Measurements from ENCODE around the gene FOXL1.

Gene FOXL1

GRCh38 chr16:86541560-86541959 is 36.8 kb upstream of the FOXL1 start:
- Mint-ChIP-seq H3K27ac (no peak overlapping the region), H3K9me3 (no peaks in the 10 kb centered on the region), H3K4me3 (no peak overlapping the region), H3K27me3 (ENCODE audit: low read depth) (no peaks in the 10 kb centered on the region), H3K36me3 (ENCODE audit: low read depth) (peaks cover 28% of the 10 kb centered on the region), H3K4me1 (ENCODE audit: low read depth) (no peaks in the 10 kb centered on the region)
- no peak for DNase-seq (ENCODE audit: low spot score)

GRCh38 chr16:86542756-86543750 is 35.3 kb upstream of the FOXL1 start:
- Mint-ChIP-seq H3K9me3 (no peaks in the 10 kb centered on the region), H3K4me1 (ENCODE audit: low read depth) (no peaks in the 10 kb centered on the region), H3K27ac (no peak overlapping the region), H3K36me3 (ENCODE audit: low read depth) (peaks cover 31% of the 10 kb centered on the region), H3K27me3 (ENCODE audit: low read depth) (no peaks in the 10 kb centered on the region), H3K4me3 (no peak overlapping the region)
- DNase-seq (ENCODE audit: low spot score) = no peak

- Mint-ChIP-seq H3K27me3 (ENCODE audit: low read depth) (no peaks in the 10 kb centered on the region), H3K36me3 (ENCODE audit: low read depth) (peaks cover 29% of the 10 kb centered on the region), H3K27ac (no peak overlapping the region), H3K9me3 (no peaks in the 10 kb centered on the region), H3K4me3 (no peak overlapping the region), H3K4me1 (ENCODE audit: low read depth) (peaks cover 11% of the 10 kb centered on the region)
- DNase-seq (ENCODE audit: low spot score) = no peak
Observed at GRCh38 chr16:86545481-86545880, 32.9 kb upstream of the FOXL1 start.

DNA sequence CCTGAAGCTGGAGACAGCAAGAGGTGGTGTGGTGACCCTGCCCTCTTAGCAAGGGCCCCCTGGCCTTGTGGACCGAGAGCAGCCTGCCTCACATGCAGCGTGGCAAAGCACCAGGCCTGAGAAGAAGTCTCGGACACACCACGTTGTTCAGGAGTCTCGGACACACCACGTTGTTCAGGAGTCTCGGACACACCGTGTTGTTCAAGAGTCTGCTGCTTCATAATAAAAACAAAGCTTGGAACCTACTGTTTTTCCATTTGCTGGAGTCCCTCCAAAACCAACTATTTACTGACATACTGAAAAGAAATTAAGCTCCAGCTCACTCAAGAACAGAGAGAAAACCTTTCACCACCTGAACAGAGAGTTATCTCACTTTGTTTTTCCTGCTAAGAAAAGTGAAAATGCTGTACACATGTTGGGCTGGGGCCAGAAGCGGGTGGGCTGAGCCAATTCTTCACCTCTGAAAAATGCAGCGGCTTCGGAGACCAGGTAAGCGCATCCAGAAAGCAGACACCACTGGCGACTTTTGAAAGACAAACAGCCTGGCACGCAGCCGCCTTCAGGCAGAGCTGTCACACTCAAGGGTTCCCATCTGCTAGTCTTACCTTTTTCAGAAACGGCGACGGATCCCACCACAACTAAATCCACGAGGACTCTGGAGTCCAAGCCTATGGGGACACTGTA is 32.3 kb upstream of the FOXL1 start:
- H3K27ac Mint-ChIP-seq = no peak overlapping the region
- DNase-seq (ENCODE audit: low spot score) = no peak
- H3K27me3 Mint-ChIP-seq (ENCODE audit: low read depth) = no peaks in the 10 kb centered on the region
- no peaks in the 10 kb centered on the region for H3K9me3 Mint-ChIP-seq
- H3K4me1 Mint-ChIP-seq (ENCODE audit: low read depth) = peaks cover 15% of the 10 kb centered on the region
- H3K4me3 Mint-ChIP-seq = no peak overlapping the region
- H3K36me3 Mint-ChIP-seq (ENCODE audit: low read depth) = peaks cover 23% of the 10 kb centered on the region

DNA sequence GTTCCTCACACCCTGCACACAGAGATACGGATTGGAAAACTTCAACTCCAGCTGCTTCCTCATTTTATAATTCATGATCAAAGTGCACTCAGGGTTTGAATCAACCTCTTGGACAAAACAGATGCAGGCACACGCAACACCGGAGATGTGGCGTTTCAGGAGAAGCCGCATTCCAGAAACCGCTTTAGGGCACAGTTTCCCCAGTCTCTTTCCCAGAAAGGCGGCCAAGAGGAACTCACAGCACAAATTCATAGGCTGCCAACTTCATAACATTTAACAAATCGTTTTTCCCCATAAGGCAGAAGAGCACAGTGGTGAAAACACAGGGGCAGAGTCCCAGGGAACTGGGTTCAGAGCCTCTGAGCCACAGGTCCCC is 31.7 kb upstream of the FOXL1 start:
- no peaks in the 10 kb centered on the region for H3K27me3 Mint-ChIP-seq (ENCODE audit: low read depth)
- no peaks in the 10 kb centered on the region for H3K9me3 Mint-ChIP-seq
- H3K4me3 Mint-ChIP-seq = no peak overlapping the region
- H3K36me3 Mint-ChIP-seq (ENCODE audit: low read depth) = peaks cover 27% of the 10 kb centered on the region
- H3K27ac Mint-ChIP-seq = no peak overlapping the region
- no peak for DNase-seq (ENCODE audit: low spot score)
- peaks cover 17% of the 10 kb centered on the region for H3K4me1 Mint-ChIP-seq (ENCODE audit: low read depth)

- Mint-ChIP-seq H3K27ac (no peak overlapping the region), H3K36me3 (ENCODE audit: low read depth) (peaks cover 29% of the 10 kb centered on the region), H3K9me3 (no peaks in the 10 kb centered on the region), H3K4me1 (ENCODE audit: low read depth) (peaks cover 17% of the 10 kb centered on the region), H3K4me3 (no peak overlapping the region), H3K27me3 (ENCODE audit: low read depth) (no peaks in the 10 kb centered on the region)
- DNase-seq (ENCODE audit: low spot score) = no peak
Observed at GRCh38 chr16:86547286-86547685, 31.1 kb upstream of the FOXL1 start.

GRCh38 chr16:86549076-86549892 is 29.1 kb upstream of the FOXL1 start:
- Mint-ChIP-seq H3K36me3 (ENCODE audit: low read depth) (peaks cover 36% of the 10 kb centered on the region), H3K27ac (peak overlapping the region; percentile 55), H3K9me3 (no peaks in the 10 kb centered on the region), H3K4me3 (no peak overlapping the region), H3K4me1 (ENCODE audit: low read depth) (peaks cover 25% of the 10 kb centered on the region), H3K27me3 (ENCODE audit: low read depth) (no peaks in the 10 kb centered on the region)
- DNase-seq (ENCODE audit: low spot score) = peak; percentile 75

- Mint-ChIP-seq H3K27ac (no peak overlapping the region), H3K4me3 (no peak overlapping the region), H3K9me3 (no peaks in the 10 kb centered on the region), H3K4me1 (ENCODE audit: low read depth) (peaks cover 25% of the 10 kb centered on the region), H3K27me3 (ENCODE audit: low read depth) (no peaks in the 10 kb centered on the region), H3K36me3 (ENCODE audit: low read depth) (peaks cover 33% of the 10 kb centered on the region)
- no peak for DNase-seq (ENCODE audit: low spot score)
Observed at GRCh38 chr16:86549893-86550190, 28.5 kb upstream of the FOXL1 start.

DNA sequence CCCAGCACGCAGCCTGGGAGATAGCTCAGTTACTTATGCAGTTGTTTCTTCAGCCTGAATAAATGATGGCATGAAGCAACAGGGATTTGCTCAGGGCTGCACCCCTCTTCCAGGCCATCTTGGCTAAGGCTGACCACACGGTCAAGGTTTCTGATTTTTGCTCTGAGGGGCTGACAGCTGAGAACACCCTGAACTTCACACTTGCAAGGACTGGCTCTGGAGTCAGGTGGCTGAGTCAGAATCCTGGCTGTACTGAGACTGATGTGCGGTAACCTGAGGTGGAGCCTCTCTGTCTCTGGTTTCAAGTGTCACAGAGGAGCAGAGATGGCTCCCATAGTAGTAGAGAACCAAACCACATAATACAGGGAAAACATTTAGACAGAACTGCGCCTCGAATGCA is 28.1 kb upstream of the FOXL1 start:
- Mint-ChIP-seq H3K4me3 (no peak overlapping the region), H3K27ac (no peak overlapping the region), H3K9me3 (no peaks in the 10 kb centered on the region), H3K4me1 (ENCODE audit: low read depth) (peaks cover 28% of the 10 kb centered on the region), H3K36me3 (ENCODE audit: low read depth) (peaks cover 30% of the 10 kb centered on the region), H3K27me3 (ENCODE audit: low read depth) (no peaks in the 10 kb centered on the region)
- DNase-seq (ENCODE audit: low spot score) = no peak

- H3K27me3 Mint-ChIP-seq (ENCODE audit: low read depth) = peaks cover 4% of the 10 kb centered on the region
- H3K4me3 Mint-ChIP-seq = peak overlapping the region; percentile 90
- H3K4me1 Mint-ChIP-seq (ENCODE audit: low read depth) = peaks cover 39% of the 10 kb centered on the region
- no peak overlapping the region for H3K27ac Mint-ChIP-seq
- DNase-seq (ENCODE audit: low spot score) = no peak
- H3K9me3 Mint-ChIP-seq = no peaks in the 10 kb centered on the region
- H3K36me3 Mint-ChIP-seq (ENCODE audit: low read depth) = peaks cover 18% of the 10 kb centered on the region
Observed at GRCh38 chr16:86553356-86553755, 25.0 kb upstream of the FOXL1 start.

DNA sequence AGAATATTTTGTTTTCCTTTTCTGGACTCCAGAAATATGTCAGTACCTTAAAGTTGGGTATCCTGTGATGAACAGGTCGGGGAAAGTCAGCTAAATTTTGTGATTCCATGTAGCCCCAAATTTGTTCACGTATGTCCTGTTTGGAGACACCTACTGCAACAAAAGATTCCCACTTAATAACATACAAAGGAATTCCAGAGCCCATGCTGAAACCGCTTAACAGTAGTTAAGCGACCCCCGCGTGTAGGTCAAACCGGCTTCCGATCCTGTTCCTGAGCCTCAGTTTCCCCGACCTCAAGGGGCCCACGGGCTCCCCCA is 23.8 kb upstream of the FOXL1 start:
- Mint-ChIP-seq H3K4me3 (peak overlapping the region; percentile 90), H3K36me3 (ENCODE audit: low read depth) (peaks cover 17% of the 10 kb centered on the region), H3K27ac (peak overlapping the region; percentile 95)

DNA sequence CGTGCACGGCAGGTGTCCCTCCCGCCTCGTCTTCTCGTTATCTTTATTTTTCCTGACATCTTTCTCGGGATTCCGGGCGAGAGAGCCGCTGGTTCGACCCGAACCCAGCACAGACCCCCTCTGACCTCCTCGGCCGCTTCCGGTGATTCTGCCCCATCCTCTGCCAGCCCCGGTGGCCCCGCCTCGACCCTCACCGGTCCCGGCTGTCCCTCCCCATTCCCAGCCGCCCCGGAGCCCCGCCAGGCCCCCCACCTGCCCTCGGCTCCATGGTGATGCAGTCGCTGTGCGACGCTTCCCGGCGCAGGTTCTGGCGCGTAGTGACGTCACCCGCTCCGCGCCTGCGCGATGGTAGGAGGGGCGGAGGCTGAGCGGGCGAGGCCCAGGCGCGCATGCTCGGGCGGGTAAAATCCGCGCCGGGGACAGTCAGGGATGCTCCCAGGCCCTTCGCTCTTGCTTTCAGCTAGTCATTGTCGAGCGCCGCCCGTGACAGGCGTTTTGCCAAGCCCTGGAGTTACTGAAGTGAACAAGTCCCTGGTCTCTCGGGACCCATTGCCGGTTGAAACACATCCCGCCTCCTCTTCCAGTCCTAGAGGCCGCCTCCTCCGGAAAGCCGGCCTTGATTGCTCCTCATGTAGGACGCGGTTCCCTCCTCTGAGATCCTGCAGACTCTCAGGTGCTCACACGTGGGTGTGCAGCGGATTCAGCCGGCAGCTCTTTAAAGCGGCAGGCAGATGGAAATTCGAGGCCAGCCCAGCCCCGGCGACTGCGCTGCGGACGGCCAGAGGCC is 23.2 kb upstream of the FOXL1 start, which contains the start of gene MTHFSD:
Gene MTHFSD (minus strand): TSS at position 319 of the 787 bp plus-strand sequence. CDS start 51 bp downstream, at position 268.
- peaks cover 17% of the 10 kb centered on the region for H3K36me3 Mint-ChIP-seq (ENCODE audit: low read depth)
- H3K27me3 Mint-ChIP-seq (ENCODE audit: low read depth) = peaks cover 4% of the 10 kb centered on the region
- peak within 1 kb of the TSS; percentile 90 for H3K4me3 Mint-ChIP-seq
- H3K27ac Mint-ChIP-seq = peak within 1 kb of the TSS; percentile 95
- no peaks in the 10 kb centered on the region for H3K9me3 Mint-ChIP-seq
- peaks cover 31% of the 10 kb centered on the region for H3K4me1 Mint-ChIP-seq (ENCODE audit: low read depth)
- DNase-seq (ENCODE audit: low spot score) = peak; percentile 95

More for the DNA sequence above, 23.8 kb upstream of the FOXL1 start:
- H3K4me1 Mint-ChIP-seq (ENCODE audit: low read depth) = peaks cover 31% of the 10 kb centered on the region
- DNase-seq (ENCODE audit: low spot score) = no peak
- H3K9me3 Mint-ChIP-seq = no peaks in the 10 kb centered on the region
- peaks cover 4% of the 10 kb centered on the region for H3K27me3 Mint-ChIP-seq (ENCODE audit: low read depth)

- peaks cover 26% of the 10 kb centered on the region for H3K4me1 Mint-ChIP-seq (ENCODE audit: low read depth)
- peaks cover 4% of the 10 kb centered on the region for H3K27me3 Mint-ChIP-seq (ENCODE audit: low read depth)
- H3K4me3 Mint-ChIP-seq = peak overlapping the region; percentile 90
- no peaks in the 10 kb centered on the region for H3K9me3 Mint-ChIP-seq
- no peak for DNase-seq (ENCODE audit: low spot score)
- peak overlapping the region; percentile 95 for H3K27ac Mint-ChIP-seq
- H3K36me3 Mint-ChIP-seq (ENCODE audit: low read depth) = peaks cover 17% of the 10 kb centered on the region
Observed at GRCh38 chr16:86555704-86556075, 22.7 kb upstream of the FOXL1 start.
